SK-N-MC (cell line): ENCODE results near the gene FAM149B1.

Experiments used
- EZH2 ChIP-seq: fragments of 200-600 bp; sonication (generic); IDR thresholded peaks from one replicate; pipeline ENCODE4 v1.6.1; 2017; ENCODE audit warnings: antibody characterized with exemption
- FOXP2 ChIP-seq: optimal IDR thresholded peaks from 2 replicates; pipeline ENCODE3; 2011; ENCODE audit warnings: mild to moderate bottlenecking, moderate library complexity; ENCODE audit not compliant: insufficient read depth; ENCODE audit errors: extremely low read length, control extremely low read depth
- POLR2AphosphoS5 ChIP-seq: IDR thresholded peaks from 2 replicates; pipeline ENCODE4 v1.6.1; 2012; ENCODE audit warnings: mild to moderate bottlenecking, low read depth, low read length, borderline replicate concordance

DNA sequence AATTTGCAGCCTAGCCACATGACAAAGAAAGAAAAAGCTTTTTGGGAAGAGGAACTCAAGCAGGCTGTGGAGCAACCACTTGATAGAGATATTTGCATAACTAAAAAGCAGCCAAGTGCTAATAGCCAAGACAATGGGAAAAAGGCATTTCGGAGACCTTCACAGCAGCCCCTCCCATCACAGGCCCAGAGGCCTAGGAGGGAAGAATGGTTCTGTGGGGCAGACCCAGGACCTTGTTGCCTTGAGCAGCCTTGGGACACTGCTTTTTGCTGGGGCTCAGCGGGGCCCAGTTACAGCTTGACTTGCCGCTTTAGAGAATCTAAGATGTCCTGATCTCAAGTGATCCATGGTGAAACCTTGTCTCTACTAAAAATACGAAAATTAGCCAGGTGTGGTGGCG, 38.5 kb downstream of the FAM149B1 start:
- no peak for TF ChIP-seq EZH2
- TF ChIP-seq POLR2AphosphoS5, result no peak
- TF ChIP-seq FOXP2, result no peak
